ENCODE measurements around the gene FOXG1.

DNA sequence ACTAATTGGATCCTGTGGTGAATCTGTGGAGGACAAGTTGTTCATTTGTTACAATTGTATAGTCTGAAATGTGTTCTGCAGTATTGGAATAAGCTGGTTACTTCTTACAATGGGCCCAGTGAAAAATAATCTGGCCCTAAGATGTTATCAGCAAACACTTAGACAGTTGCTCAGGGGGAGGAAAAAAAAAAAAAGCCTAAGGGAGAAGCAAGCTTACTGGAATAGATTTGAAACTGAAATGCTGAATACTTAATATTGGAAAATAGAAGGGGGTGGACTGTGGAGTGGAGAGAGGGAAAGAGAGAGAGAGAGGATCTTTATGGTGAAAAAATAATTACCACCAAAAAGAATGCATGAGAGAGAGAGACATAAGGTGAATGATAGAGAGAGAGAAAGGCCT, 4.0 kb downstream of the FOXG1 start:
- TF ChIP-seq, protein P1, sequence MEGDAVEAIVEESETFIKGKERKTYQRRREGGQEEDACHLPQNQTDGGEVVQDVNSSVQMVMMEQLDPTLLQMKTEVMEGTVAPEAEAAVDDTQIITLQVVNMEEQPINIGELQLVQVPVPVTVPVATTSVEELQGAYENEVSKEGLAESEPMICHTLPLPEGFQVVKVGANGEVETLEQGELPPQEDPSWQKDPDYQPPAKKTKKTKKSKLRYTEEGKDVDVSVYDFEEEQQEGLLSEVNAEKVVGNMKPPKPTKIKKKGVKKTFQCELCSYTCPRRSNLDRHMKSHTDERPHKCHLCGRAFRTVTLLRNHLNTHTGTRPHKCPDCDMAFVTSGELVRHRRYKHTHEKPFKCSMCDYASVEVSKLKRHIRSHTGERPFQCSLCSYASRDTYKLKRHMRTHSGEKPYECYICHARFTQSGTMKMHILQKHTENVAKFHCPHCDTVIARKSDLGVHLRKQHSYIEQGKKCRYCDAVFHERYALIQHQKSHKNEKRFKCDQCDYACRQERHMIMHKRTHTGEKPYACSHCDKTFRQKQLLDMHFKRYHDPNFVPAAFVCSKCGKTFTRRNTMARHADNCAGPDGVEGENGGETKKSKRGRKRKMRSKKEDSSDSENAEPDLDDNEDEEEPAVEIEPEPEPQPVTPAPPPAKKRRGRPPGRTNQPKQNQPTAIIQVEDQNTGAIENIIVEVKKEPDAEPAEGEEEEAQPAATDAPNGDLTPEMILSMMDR (conservative IDR thresholded peaks at IDR 0.05 in 1 of 2, IDR thresholded peaks at IDR 0.05 in 1 of 2; ENCODE audit: extremely low read depth in 1 of 2, insufficient read depth in 1 of 2, low read depth in 1 of 2, low read length in 2 of 2), result no peak
- no peak for TF ChIP-seq EZH2 (IDR thresholded peaks at IDR 0.05; ENCODE audit: borderline replicate concordance, low read length)

Measured in mammary epithelial cell (primary cell).